Ishikawa (cell line): Measurements from ENCODE around the gene ROBO1.

Experiments
- CEBPB ChIP-seq: IDR thresholded peaks from 2 replicates; pipeline ENCODE4 v1.6.1; 2012
- CREB1 ChIP-seq: IDR thresholded peaks from 2 replicates; pipeline ENCODE4 v1.6.1; 2012; ENCODE audit warnings: low read depth
- EGR1 ChIP-seq: IDR thresholded peaks from 2 replicates; pipeline ENCODE4 v1.6.1; 2012
- EP300 ChIP-seq: IDR thresholded peaks from 2 replicates; pipeline ENCODE4 v1.6.1; 2012; ENCODE audit warnings: borderline replicate concordance
- FOXM1 ChIP-seq: IDR thresholded peaks from 2 replicates; pipeline ENCODE4 v1.6.1; 2012; ENCODE audit warnings: low read depth, borderline replicate concordance
- MAX ChIP-seq: IDR thresholded peaks from 2 replicates; pipeline ENCODE4 v1.6.1; 2012
- NFIC ChIP-seq: IDR thresholded peaks from 2 replicates; pipeline ENCODE4 v1.6.1; 2012
- RAD21 ChIP-seq: IDR thresholded peaks from 2 replicates; pipeline ENCODE4 v1.6.1; 2012; ENCODE audit warnings: low read depth
- TAF1 ChIP-seq: IDR thresholded peaks from 2 replicates; pipeline ENCODE4 v1.6.1; 2012; ENCODE audit warnings: low read depth, mild to moderate bottlenecking
- TCF12 ChIP-seq: IDR thresholded peaks from 2 replicates; pipeline ENCODE4 v1.6.1; 2012; ENCODE audit warnings: low read depth
- TEAD4 ChIP-seq: IDR thresholded peaks from 2 replicates; pipeline ENCODE4 v1.6.1; 2012
- USF1 ChIP-seq: IDR thresholded peaks from 2 replicates; pipeline ENCODE4 v1.6.1; 2012
- YY1 ChIP-seq: IDR thresholded peaks from 2 replicates; pipeline ENCODE4 v1.6.1; 2012; ENCODE audit warnings: low read depth
- ZBTB7A ChIP-seq: IDR thresholded peaks from 2 replicates; pipeline ENCODE4 v1.6.1; 2012; ENCODE audit warnings: low read depth
- TF ChIP-seq, protein P1 (sequence below): IDR thresholded peaks from 2 replicates; pipeline ENCODE4 v1.6.1; 2012; ENCODE audit warnings: low read depth, mild to moderate bottlenecking

ROBO1 gene

DNA sequence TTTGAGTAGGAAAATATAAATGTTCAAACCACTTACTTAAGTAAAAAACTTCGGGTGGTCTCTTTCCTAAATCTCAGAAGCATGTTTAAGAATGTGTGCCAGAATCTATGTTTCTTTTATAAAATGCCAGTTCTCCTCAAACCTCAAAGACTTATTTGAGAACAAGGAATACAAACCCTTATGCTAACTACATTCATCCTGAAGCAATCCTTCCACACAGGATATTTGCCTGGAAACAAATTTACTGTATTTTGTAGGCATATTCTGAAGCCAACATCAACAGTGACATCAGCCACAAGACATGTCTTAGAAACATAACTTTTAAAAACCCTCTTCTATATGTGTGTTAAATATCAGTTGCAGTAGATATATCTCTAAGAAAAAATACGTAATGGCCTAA lies 1077.0 kb downstream of the ROBO1 start:
- TF ChIP-seq, protein P1, sequence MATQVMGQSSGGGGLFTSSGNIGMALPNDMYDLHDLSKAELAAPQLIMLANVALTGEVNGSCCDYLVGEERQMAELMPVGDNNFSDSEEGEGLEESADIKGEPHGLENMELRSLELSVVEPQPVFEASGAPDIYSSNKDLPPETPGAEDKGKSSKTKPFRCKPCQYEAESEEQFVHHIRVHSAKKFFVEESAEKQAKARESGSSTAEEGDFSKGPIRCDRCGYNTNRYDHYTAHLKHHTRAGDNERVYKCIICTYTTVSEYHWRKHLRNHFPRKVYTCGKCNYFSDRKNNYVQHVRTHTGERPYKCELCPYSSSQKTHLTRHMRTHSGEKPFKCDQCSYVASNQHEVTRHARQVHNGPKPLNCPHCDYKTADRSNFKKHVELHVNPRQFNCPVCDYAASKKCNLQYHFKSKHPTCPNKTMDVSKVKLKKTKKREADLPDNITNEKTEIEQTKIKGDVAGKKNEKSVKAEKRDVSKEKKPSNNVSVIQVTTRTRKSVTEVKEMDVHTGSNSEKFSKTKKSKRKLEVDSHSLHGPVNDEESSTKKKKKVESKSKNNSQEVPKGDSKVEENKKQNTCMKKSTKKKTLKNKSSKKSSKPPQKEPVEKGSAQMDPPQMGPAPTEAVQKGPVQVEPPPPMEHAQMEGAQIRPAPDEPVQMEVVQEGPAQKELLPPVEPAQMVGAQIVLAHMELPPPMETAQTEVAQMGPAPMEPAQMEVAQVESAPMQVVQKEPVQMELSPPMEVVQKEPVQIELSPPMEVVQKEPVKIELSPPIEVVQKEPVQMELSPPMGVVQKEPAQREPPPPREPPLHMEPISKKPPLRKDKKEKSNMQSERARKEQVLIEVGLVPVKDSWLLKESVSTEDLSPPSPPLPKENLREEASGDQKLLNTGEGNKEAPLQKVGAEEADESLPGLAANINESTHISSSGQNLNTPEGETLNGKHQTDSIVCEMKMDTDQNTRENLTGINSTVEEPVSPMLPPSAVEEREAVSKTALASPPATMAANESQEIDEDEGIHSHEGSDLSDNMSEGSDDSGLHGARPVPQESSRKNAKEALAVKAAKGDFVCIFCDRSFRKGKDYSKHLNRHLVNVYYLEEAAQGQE = no peak
- no peak for TF ChIP-seq ZBTB7A
- TF ChIP-seq CREB1 = no peak
- TF ChIP-seq CEBPB = no peak
- no peak for TF ChIP-seq TAF1
- TF ChIP-seq EGR1 = no peak
- no peak for TF ChIP-seq EP300
- no peak for TF ChIP-seq USF1
- no peak for TF ChIP-seq TCF12
- no peak for TF ChIP-seq FOXM1
- no peak for TF ChIP-seq MAX
- no peak for TF ChIP-seq YY1
- TF ChIP-seq TEAD4 = no peak
- no peak for TF ChIP-seq NFIC
- no peak for TF ChIP-seq RAD21

- TF ChIP-seq TEAD4 = no peak
- TF ChIP-seq EGR1 = no peak
- TF ChIP-seq, protein P1 = no peak
- TF ChIP-seq NFIC = no peak
Measured at GRCh38 chr3:78689378-78689777, 1078.4 kb downstream of the ROBO1 start.

- TF ChIP-seq ZBTB7A (no peak), NFIC (no peak), CEBPB (peak; percentile 20; the same call in 1 of the 2 replicates)
Measured at GRCh38 chr3:78687520-78687919, 1080.3 kb downstream of the ROBO1 start.

DNA sequence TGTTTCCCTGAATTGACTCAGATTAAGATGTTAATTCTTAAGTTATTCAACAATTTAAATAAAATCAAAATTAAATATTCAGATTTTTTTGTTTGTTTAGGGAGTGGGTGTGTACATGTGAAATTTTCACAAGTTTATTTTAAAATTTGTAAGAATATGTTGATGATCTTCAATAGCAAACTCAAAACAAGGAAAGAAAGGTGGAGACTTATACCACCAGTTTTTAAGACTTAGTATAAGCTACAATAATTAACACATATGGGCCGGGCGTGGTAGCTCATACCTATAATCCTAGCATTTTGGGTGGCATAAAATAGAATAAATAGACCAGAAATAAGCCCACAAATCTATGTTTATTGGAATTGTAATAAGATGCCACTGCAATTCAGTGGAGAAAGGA lies 1084.5 kb downstream of the ROBO1 start:
- TF ChIP-seq CREB1 (no peak), USF1 (no peak), TEAD4 (no peak), ZBTB7A (no peak), TCF12 (no peak)
- TF ChIP-seq, protein P1 = no peak

GRCh38 chr3:78670746-78671145 lies 1097.1 kb downstream of the ROBO1 start:
- no peak for TF ChIP-seq FOXM1
- TF ChIP-seq NFIC = no peak
- no peak for TF ChIP-seq CREB1
- TF ChIP-seq TAF1 = no peak
- no peak for TF ChIP-seq CEBPB
- no peak for TF ChIP-seq EGR1
- TF ChIP-seq TEAD4 = no peak
- no peak for TF ChIP-seq USF1
- no peak for TF ChIP-seq TCF12
- TF ChIP-seq MAX = no peak
- no peak for TF ChIP-seq YY1
- no peak for TF ChIP-seq ZBTB7A
- TF ChIP-seq EP300 = no peak
- TF ChIP-seq, protein P1 = no peak
- TF ChIP-seq RAD21 = no peak
